ENCODE results near the gene NFS1.
"Not testable (repeated sequence)": the region's sequence is repeated elsewhere in the genome, so short reads cannot be mapped to it uniquely, and the experiment has no call there.

Gene NFS1

GRCh38 chr20:35695978-35696377, 3.2 kb downstream of the NFS1 start:
- TF ChIP-seq, protein P1, sequence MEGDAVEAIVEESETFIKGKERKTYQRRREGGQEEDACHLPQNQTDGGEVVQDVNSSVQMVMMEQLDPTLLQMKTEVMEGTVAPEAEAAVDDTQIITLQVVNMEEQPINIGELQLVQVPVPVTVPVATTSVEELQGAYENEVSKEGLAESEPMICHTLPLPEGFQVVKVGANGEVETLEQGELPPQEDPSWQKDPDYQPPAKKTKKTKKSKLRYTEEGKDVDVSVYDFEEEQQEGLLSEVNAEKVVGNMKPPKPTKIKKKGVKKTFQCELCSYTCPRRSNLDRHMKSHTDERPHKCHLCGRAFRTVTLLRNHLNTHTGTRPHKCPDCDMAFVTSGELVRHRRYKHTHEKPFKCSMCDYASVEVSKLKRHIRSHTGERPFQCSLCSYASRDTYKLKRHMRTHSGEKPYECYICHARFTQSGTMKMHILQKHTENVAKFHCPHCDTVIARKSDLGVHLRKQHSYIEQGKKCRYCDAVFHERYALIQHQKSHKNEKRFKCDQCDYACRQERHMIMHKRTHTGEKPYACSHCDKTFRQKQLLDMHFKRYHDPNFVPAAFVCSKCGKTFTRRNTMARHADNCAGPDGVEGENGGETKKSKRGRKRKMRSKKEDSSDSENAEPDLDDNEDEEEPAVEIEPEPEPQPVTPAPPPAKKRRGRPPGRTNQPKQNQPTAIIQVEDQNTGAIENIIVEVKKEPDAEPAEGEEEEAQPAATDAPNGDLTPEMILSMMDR (IDR thresholded peaks at IDR 0.05) = no peak

DNA sequence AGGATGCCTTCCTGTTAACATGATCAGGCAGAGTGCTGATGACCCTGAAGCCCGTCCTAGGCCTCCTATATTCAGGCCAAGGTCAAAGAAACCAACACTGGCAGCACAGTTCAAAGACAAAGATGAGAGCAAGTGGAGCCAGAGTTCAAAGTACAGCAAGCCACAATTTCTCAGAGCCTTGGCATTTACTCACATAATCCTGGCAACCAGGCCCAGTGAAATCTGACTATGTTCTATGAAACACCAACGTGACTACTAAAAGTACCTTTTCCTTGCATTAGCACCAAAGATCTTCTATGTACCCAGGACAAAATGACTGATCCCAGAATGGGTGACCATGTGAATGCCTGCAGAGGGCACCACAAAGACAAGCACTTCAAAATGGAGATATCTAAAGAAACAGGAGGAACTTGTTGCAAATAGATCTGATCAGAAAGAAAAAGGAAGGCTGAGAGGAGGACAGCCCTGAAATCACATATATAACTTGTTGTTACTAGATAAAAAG, 3.9 kb downstream of the NFS1 start:
- H3K4me3 ChIP-seq = no peak overlapping the region
- TF ChIP-seq, protein P1 (IDR thresholded peaks at IDR 0.05) = no peak
- DNase-seq (ENCODE audit: low spot score) = no peak
- H3K27ac ChIP-seq = no peak overlapping the region

More at GRCh38 chr20:35695978-35696377, 3.2 kb downstream of the NFS1 start:
- Histone ChIP-seq H3K4me3 (no peak overlapping the region), H3K27ac (no peak overlapping the region)
- no peak for DNase-seq (ENCODE audit: low spot score)

- TF ChIP-seq, protein P1 (IDR thresholded peaks at IDR 0.05) = no peak
- DNase-seq (ENCODE audit: low spot score) = no peak
- H3K27ac ChIP-seq = no peak overlapping the region
Measured at GRCh38 chr20:35690265-35690664, 8.9 kb downstream of the NFS1 start.

GRCh38 chr20:35686872-35687271, 12.3 kb downstream of the NFS1 start:
- not testable (repeated sequence) for H3K27ac ChIP-seq; DNase-seq (ENCODE audit: low spot score); H3K4me3 ChIP-seq

More at GRCh38 chr20:35690265-35690664, 8.9 kb downstream of the NFS1 start:
- no peak overlapping the region for H3K4me3 ChIP-seq

DNA sequence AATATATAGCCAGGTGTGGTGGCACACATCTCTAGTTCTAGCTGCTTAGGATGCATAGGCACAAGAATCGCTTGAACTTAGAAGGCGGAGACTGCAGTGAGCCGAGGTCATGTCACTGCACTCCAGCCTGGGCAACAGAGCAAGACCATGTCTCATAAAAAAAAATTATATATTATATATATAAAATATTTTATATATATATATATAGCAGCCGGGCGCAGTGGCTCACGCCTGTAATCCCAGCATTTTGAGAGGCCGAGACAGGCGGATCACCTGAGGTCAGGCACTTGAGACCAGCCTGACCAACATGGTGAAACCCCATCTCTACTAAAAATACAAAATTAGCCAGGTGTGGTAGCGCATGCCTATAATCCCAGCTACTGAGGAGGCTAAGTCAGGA, 13.8 kb downstream of the NFS1 start:
- not testable (repeated sequence) for H3K27ac ChIP-seq; H3K4me3 ChIP-seq; DNase-seq (ENCODE audit: low spot score)

GRCh38 chr20:35681960-35682359, 17.2 kb downstream of the NFS1 start:
- TF ChIP-seq, protein P1 (IDR thresholded peaks at IDR 0.05) = no peak
- Histone ChIP-seq H3K27ac (no peak overlapping the region), H3K4me3 (no peak overlapping the region)
- no peak for DNase-seq (ENCODE audit: low spot score)

DNA sequence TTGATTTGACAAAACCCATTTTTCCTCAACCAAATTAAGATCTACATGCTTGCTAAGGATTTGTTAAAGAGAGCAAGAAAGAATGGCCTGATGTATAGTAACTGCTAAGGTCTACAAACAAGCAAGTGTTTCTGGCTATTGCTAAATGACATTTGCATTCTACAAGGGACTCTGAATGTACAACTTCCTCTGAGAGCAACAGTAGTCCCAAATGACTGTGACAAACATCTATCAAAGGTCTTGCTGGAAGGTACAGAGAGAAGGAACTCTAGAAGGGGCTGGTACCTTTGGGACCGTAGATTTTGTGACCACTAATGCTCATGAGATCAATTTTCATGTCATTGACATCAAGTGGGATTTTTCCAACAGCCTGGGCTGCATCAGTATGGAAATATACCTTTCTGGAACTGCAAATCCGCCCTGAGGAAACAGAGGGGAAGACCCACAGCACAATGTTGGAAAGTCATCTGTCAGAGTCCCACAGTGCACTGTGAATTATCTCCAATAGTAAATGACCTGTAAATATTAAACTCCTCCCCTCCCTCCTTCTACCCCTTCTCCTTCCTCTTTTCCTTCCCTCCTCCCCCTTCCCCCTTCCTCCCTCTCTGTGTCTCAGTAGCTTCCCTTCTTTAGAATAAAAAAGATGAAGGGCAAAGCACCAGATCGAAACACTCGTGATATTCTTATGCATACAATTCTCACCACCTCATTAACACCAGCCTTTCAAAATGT, 18.5 kb downstream of the NFS1 start:
- Histone ChIP-seq H3K4me3 (no peak overlapping the region), H3K27ac (no peak overlapping the region)
- DNase-seq (ENCODE audit: low spot score) = no peak
- TF ChIP-seq, protein P1 (IDR thresholded peaks at IDR 0.05) = no peak

- TF ChIP-seq, protein P1 (IDR thresholded peaks at IDR 0.05) = no peak
- H3K4me3 ChIP-seq = no peak overlapping the region
- no peak for DNase-seq (ENCODE audit: low spot score)
- H3K27ac ChIP-seq = no peak overlapping the region
Measured at GRCh38 chr20:35674921-35675320, 24.2 kb downstream of the NFS1 start.
